Common myeloid progenitor, CD34-positive (primary cell): Measurements from ENCODE around the gene LCMT2.

Experiments
- CTCF ChIA-PET: fragments of 350-600 bp; sonication (Branson Sonifier 250); formaldehyde crosslinking; loops from one replicate; lab custom pipeline; 2021; ENCODE audit warnings: antibody characterized with exemption; lab: Charles Lee
- POLR2A ChIA-PET: fragments of 350-600 bp; sonication (Branson Sonifier 250); formaldehyde crosslinking; loops from one replicate; lab custom pipeline; 2021; ENCODE audit warnings: antibody characterized with exemption; lab: Charles Lee
- DNase-seq, 3 donors: peaks; one replicate each; pipeline versions ENCODE4 v3.0.0 to v3.0.0-alpha.2; 2013
- H3K27ac ChIP-seq, 2 experiments: 1 replicate in 1 of 2; 2 replicates in 1 of 2; pipeline ENCODE4 v1.7.0; 2013; ENCODE audit warnings: inconsistent platforms in 2 of 2, low read length in 2 of 2, mild to moderate bottlenecking in 2 of 2, low read depth in 1 of 2, moderate library complexity in 1 of 2; ENCODE audit not compliant: severe bottlenecking in 2 of 2, insufficient read depth in 1 of 2, poor library complexity in 1 of 2
- H3K27me3 ChIP-seq, 5 experiments: replicated peaks in 2 of 5; 1 replicate in 3 of 5; 2 replicates in 2 of 5; pipeline versions ENCODE4 v1.6.1 to v1.7.0; 2013; ENCODE audit warnings: low read length in 4 of 5, mild to moderate bottlenecking in 2 of 5, moderate library complexity in 2 of 5, inconsistent platforms in 1 of 5; ENCODE audit not compliant: insufficient read depth in 5 of 5, control insufficient read depth in 4 of 5
- H3K36me3 ChIP-seq, 4 experiments: 1 replicate in 2 of 4; 2 replicates in 2 of 4; pipeline versions ENCODE4 v1.6.1 to v1.7.0; 2013; ENCODE audit warnings: low read length in 3 of 4, control low read depth in 1 of 4, mild to moderate bottlenecking in 1 of 4; ENCODE audit not compliant: control insufficient read depth in 4 of 4, insufficient read depth in 4 of 4
- H3K4me1 ChIP-seq, 4 experiments: 1 replicate in 3 of 4; 2 replicates in 1 of 4; pipeline versions ENCODE4 v1.6.1 to v1.7.1; 2013; ENCODE audit warnings: low read length in 3 of 4, mild to moderate bottlenecking in 3 of 4, control low read depth in 1 of 4, inconsistent platforms in 1 of 4, moderate library complexity in 1 of 4; ENCODE audit not compliant: control insufficient read depth in 4 of 4, insufficient read depth in 4 of 4; ENCODE audit errors: control extremely low read depth in 1 of 4
- H3K4me3 ChIP-seq, 7 experiments: 1 replicate in 4 of 7; 2 replicates in 3 of 7; pipeline versions ENCODE4 v1.5.1 to v1.7.0; 2013; ENCODE audit warnings: mild to moderate bottlenecking in 7 of 7, low read length in 6 of 7, moderate library complexity in 6 of 7, inconsistent platforms in 2 of 7, low read depth in 2 of 7, control low read depth in 1 of 7; ENCODE audit not compliant: insufficient read depth in 4 of 7, control insufficient read depth in 1 of 7; ENCODE audit errors: extremely low read depth in 1 of 7
- H3K9me3 ChIP-seq, 5 experiments: 1 replicate in 4 of 5; 2 replicates in 1 of 5; pipeline versions ENCODE4 v1.6.1 to v1.7.1; 2013; ENCODE audit warnings: low read length in 4 of 5, mild to moderate bottlenecking in 2 of 5, inconsistent platforms in 1 of 5, low read depth in 1 of 5, moderate library complexity in 1 of 5; ENCODE audit not compliant: control insufficient read depth in 4 of 5, insufficient read depth in 2 of 5; ENCODE audit errors: control extremely low read depth in 1 of 5
- WGBS: methylation state at CpG from one replicate; pipeline ENCODE4 v1.1.5; 2013; ENCODE audit not compliant: insufficient coverage; 5-methylcytosine and 5-hydroxymethylcytosine counted together

LCMT2 gene

GRCh38 chr15:43329217-43329959 is 985 bp downstream of the LCMT2 start:
- 16% methylated on average over 28 of the region's 38 CpGs for WGBS
- CTCF ChIA-PET: interaction anchor here (0.7 kb wide), 1 partner anchor 60 kb away, joined by 5 read pairs; no protein-coding TSS in a partner anchor
- Histone ChIP-seq H3K27ac (peak overlapping the region; percentile 73 to 88), H3K27me3 (no peaks in the 10 kb centered on the region), H3K36me3 (peaks cover 3 to 17% (median 4%) of the 10 kb centered on the region in 4 experiments), H3K9me3 (no peaks in the 10 kb centered on the region), H3K4me1 (peaks cover 9 to 26% (median 19%) of the 10 kb centered on the region in 4 experiments), H3K4me3 (peak overlapping the region; percentile 73 to 98 (median 83))
- POLR2A ChIA-PET: no interaction called here
- DNase-seq: peak in 2 of 3 donors; percentile 8 to 26

GRCh38 chr15:43325039-43325684 is 5.2 kb downstream of the LCMT2 start:
- H3K4me1 ChIP-seq: peaks cover 4 to 16% (median 11%) of the 10 kb centered on the region in 4 experiments
- no peak overlapping the region for H3K4me3 ChIP-seq
- no peak for DNase-seq
- WGBS: 96% methylated on average over 2 of the region's 6 CpGs
- H3K27me3 ChIP-seq: no peaks in the 10 kb centered on the region
- CTCF ChIA-PET: interaction anchor here (1.0 to 1.8 kb wide), 2 partner anchors 20 to 39 kb away, joined by 4 to 5 read pairs; no protein-coding TSS in a partner anchor
- no peaks in the 10 kb centered on the region for H3K9me3 ChIP-seq
- H3K27ac ChIP-seq: no peak overlapping the region
- POLR2A ChIA-PET: interaction anchor here (0.7 kb wide), 1 partner anchor 68 kb away, joined by 3 read pairs; no protein-coding TSS in a partner anchor
- H3K36me3 ChIP-seq: peaks cover 0 to 11% (median 4%) of the 10 kb centered on the region in 4 experiments

- H3K9me3 ChIP-seq: no peaks in the 10 kb centered on the region
- POLR2A ChIA-PET: no interaction called here
- no peak overlapping the region for H3K27ac ChIP-seq
- H3K4me3 ChIP-seq: no peak overlapping the region
- CTCF ChIA-PET: interaction anchor here (0.9 kb wide), 1 partner anchor 25 kb away, joined by 3 read pairs; no protein-coding TSS in a partner anchor
- no peaks in the 10 kb centered on the region for H3K27me3 ChIP-seq
- H3K36me3 ChIP-seq: no peaks in the 10 kb centered on the region
- no peak for DNase-seq
- WGBS: 93% methylated on average over 2 of the region's 4 CpGs
- H3K4me1 ChIP-seq: no peaks in the 10 kb centered on the region
These were observed 11.2 kb downstream of the LCMT2 start for GRCh38 chr15:43318990-43319771.

DNA sequence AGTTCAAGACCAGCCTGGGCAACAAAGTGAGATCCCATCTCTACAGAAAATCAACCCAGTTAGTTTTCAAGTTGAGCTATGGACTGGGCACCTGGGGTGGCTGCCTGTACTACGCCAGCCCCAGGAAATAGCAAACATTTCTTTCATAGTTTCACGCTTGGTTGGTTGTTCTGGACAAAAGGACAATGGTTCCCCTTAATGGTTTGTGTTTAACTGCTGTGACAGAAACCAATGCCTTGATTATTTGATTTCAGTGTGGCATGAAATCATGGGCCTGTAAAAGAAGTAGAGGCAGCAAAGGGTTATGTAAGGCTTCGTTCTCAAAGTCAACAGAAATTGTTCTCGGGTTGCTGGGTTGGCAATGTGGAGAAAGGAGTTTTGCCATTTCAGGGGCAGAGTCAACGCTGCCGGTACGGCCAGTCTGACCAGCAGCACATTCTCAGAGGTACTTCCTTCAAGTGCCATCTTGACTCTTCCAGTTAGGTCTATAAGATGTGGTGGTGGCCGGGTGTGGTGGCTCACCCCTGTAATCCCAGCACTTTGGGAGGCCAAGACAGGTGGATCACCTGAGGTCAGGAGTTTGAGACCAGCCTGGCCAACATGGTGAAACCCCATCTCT is 12.7 kb downstream of the LCMT2 start:
- ChIA-PET CTCF (interaction anchor here (0.9 to 1.1 kb wide), 2 partner anchors 11 to 32 kb away, joined by 3 read pairs; no protein-coding TSS in a partner anchor), POLR2A (no interaction called here)
- H3K4me3 ChIP-seq: no peak overlapping the region
- no peak for DNase-seq
- WGBS: 95% methylated on average over 7 of the region's 8 CpGs
- no peaks in the 10 kb centered on the region for H3K36me3 ChIP-seq
- H3K27ac ChIP-seq: no peak overlapping the region
- no peaks in the 10 kb centered on the region for H3K27me3 ChIP-seq
- no peaks in the 10 kb centered on the region for H3K4me1 ChIP-seq
- H3K9me3 ChIP-seq: no peaks in the 10 kb centered on the region

GRCh38 chr15:43316971-43317346 is 13.4 kb downstream of the LCMT2 start:
- no peaks in the 10 kb centered on the region for H3K9me3 ChIP-seq
- H3K4me1 ChIP-seq: no peaks in the 10 kb centered on the region
- WGBS: 100% methylated on average over 1 of the region's 1 CpG
- no peak overlapping the region for H3K27ac ChIP-seq
- DNase-seq: no peak
- CTCF ChIA-PET: interaction anchor here (1.1 kb wide), 1 partner anchor 32 kb away, joined by 3 read pairs; no protein-coding TSS in a partner anchor
- H3K36me3 ChIP-seq: no peaks in the 10 kb centered on the region
- no peak overlapping the region for H3K4me3 ChIP-seq
- POLR2A ChIA-PET: no interaction called here
- no peaks in the 10 kb centered on the region for H3K27me3 ChIP-seq

- POLR2A ChIA-PET: no interaction called here
These were observed 14.1 kb downstream of the LCMT2 start for GRCh38 chr15:43316016-43316970.

More at GRCh38 chr15:43316016-43316970, 14.1 kb downstream of the LCMT2 start:
- Histone ChIP-seq H3K9me3 (no peaks in the 10 kb centered on the region), H3K4me3 (no peak overlapping the region), H3K27me3 (no peaks in the 10 kb centered on the region), H3K27ac (no peak overlapping the region), H3K36me3 (no peaks in the 10 kb centered on the region), H3K4me1 (no peaks in the 10 kb centered on the region)
- 100% methylated on average over 4 of the region's 6 CpGs for WGBS
- CTCF ChIA-PET: interaction anchor here (1.1 kb wide), 1 partner anchor 31 kb away, joined by 3 read pairs; no protein-coding TSS in a partner anchor
- no peak for DNase-seq
